GM18520 (cell line): ENCODE results near the gene ITPKC.
"Not testable (repeated sequence)": the region's sequence is repeated elsewhere in the genome, so short reads cannot be mapped to it uniquely, and the experiment has no call there.

Experiments used
- ATAC-seq: cut with Tn5 transposase; IDR thresholded peaks from one replicate; pipeline ENCODE4 v1.9.1; 2021; ENCODE audit not compliant: unreplicated experiment

Gene ITPKC

DNA sequence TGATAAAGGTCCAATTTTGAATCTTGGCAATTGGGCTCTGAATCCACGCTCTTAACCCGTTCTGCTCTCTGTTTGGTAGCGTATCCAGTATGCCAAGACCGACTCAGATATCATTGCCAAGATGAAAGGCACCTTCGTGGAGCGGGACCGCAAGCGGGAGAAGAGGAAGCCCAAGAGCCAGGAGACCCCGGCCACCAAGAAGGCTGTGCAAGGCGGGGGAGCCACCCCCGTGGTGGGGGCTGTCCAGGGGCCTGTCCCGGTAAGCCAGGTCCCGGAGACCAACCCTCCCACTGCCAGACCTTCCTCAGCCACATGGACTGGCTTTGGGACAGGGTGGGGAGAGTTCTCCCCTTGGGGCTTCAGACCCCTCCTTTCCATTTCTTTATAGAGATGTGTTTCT, 42.4 kb downstream of the ITPKC start:
- no peak for ATAC-seq

DNA sequence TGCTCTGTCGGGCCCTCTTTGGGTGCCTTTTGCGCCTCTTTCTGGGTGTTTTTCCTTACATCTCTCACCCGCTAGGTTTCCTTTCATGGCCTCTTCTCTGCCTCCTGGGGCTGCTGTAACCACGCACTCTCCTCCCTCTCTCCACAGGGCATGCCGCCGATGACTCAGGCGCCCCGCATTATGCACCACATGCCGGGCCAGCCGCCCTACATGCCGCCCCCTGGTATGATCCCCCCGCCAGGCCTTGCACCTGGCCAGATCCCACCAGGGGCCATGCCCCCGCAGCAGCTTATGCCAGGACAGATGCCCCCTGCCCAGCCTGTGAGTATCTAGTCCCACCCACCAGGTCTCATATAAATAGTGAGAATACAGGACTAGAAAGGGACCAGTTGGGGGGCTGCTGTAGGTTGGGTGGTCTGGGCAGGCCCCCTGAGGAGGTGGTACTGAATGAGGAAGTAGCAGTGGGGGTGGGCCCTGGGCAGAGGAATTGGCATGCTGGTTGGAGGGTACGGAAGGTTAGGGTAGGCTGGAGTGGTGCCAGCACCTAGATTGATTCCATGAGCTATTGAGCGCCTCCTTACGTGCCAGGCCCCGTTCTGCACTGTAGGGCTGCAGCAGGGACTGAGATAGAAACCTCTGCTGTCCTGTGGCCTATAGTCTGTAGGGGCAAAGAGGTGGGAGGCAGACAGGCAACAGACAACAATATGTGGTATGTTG, 46.0 kb downstream of the ITPKC start:
- no peak for ATAC-seq

DNA sequence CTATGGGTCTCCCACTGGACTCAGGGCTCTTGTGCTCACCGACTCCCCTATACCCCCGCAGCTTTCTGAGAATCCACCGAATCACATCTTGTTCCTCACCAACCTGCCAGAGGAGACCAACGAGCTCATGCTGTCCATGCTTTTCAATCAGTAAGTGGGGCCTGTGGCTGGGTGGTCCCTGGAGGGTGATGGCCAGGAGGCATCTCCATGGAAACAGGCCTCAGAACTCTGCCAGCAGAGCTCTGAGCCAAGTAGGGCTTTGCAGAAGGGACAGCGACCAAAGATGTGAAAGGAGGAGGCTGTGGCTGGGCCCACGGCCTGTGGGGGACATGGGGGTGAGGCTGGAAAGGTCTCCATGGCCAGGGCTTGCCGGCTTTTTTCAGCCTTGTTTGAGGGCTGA, 46.6 kb downstream of the ITPKC start:
- ATAC-seq: no peak

DNA sequence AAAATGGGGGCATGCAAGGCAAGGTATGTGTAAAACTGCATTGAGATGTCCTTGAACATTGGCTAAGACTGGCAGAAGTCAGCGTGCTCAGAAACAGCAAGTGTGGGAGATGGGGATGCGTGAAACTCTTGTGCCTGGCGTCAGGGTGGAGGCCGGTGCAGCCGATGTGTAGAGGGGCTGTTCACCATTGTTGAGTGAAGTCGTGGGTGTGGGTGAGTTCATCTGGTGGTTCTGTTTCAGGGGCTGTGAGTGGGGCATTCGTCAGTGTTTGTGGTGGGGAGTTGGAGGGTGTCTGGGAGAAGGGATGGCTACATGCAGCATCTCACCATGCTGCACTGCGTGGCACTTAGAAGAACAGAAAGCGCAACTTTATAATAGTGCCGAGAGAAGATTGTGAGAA, 47.1 kb downstream of the ITPKC start:
- ATAC-seq: no peak

DNA sequence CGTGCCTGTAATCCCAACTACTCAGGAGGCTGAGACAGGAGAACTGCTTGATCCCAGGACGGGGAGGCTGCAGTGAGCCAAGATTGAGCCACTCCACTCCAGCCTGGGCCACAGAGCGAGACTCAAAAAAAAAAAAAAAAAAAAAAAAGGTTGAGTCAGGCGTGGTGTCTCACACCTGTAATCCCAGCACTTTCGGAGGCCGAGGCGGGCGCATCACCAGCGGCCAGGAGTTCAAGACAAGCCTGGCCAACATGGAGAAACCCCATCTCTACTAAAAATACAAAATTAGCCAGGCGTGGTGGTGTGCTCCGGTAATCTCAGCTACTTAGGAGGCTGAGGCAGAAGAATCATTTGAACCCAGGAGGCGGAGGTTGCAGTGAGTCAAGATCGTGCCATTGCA, 49.5 kb downstream of the ITPKC start:
- ATAC-seq: not testable (repeated sequence)

DNA sequence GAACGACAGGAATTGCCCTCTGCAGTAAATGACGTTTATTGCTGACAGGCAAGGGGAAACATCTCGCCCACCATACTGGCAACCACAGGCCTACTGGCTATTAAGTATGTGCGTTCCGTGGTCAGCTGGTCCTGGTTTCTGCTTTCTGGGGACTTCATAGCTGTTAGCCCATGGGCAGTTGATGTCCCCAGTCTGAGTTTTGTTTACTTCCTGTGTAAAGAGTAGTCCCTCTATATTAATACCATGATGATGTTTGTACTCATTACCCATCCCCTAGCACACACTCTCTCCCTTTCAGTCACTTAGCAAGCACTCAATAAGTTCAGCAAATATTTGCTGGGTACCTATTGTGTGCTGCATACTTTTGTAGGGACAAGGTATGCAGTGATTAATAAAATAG, 52.0 kb downstream of the ITPKC start:
- no peak for ATAC-seq

DNA sequence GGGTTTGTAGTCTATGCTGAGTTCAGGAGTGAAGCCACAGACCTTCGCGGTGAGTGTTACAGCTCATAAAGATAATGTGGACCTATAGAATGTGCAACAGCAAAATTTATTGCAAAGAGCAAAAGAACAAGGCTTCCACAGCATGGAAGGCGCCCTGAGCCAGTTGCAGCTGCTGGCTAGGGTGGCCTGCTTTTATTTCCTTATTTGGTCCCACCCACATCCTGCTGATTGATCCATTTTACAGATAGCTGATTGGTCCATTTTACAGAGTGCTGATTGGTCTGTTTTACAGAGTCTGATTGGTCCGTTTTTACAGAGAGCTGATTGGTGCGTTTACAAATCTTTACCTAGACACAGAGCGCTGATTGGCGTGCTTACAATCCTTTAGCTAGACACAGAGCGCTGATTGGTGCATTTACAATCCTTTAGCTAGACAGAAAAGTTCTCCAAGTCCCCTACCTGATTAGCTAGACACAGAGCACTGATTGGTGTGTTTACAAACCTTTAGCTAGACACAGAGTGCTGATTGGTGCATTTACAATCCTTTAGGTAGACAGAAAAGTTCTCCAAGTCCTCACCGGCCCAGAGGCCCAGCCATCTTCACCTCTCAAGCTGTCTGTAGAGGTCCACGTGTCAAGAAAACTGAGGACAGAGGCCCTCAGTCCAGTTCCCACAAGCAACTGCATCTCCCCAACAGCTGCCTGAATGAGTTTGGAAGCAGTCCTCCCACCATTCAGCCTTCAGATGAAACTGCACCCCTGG, 54.4 kb downstream of the ITPKC start:
- not testable (repeated sequence) for ATAC-seq

DNA sequence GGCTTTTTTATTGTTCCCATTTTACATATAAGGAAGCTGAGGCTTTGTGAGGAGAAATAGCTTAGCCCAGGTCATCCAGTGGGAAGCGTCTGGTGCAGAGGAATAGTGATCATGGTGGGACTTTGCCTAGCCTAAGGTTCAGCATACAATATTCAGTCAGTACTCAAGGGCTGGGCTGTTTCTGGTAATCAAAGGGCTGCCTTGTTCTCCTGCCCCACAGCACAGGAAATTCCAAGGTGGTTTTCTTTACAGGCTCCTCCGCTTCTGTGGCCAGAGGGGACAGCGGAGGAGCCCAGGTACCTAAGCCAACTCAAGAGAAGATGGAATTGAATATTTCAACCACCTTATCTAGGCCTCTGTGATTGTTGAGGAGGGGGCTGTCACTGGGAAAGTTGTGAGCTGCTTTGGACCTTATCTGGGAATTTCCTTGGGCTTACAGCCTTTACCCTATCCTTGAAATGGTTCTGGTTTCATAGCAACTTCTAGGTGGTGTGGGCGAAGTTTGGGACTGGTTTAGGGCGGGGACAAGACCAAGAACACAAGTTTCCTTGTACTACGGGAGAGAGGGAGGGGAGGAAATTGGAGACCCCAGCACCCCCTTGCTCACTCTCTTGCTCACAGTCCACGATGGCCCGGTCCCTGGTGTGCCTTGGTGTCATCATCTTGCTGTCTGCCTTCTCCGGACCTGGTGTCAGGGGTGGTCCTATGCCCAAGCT, 58.2 kb downstream of the ITPKC start, which contains the start of gene MIA:
Gene MIA (plus strand): TSS at position 606 of the 716 bp plus-strand sequence. CDS start 22 bp downstream, at position 628.
- no peak for ATAC-seq

DNA sequence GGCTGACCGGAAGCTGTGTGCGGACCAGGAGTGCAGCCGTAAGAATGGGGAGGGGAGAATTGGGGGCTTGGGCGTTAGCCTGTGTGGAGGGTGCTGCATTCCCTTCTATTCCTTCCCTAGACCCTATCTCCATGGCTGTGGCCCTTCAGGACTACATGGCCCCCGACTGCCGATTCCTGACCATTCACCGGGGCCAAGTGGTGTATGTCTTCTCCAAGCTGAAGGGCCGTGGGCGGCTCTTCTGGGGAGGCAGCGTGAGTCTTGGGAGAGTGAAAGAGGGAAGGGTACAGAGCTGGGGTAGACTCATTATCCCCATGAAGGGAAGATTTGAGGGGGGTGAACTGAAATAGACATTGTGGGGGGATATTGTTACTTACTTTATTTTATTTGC, 58.7 kb downstream of the ITPKC start:
- no peak for ATAC-seq

DNA sequence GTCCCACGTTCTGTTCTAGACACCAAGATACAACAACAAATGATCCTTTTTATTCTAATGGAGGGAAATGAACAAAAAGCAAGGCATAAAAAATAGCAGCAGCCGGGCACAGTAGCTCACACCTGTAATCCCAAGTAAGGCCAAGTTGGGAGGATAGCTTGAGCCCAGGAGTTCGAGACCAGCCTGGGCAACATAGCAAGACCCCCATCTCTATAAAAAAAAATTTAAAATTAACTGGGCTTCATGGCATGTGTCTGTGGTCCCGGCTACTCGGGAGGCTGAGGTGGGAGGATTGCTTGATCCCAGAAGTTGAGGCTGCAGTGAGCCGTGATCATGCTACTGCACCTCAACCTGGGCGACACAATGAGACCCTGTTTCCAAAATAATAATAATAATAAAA, 59.5 kb downstream of the ITPKC start:
- ATAC-seq: no peak

DNA sequence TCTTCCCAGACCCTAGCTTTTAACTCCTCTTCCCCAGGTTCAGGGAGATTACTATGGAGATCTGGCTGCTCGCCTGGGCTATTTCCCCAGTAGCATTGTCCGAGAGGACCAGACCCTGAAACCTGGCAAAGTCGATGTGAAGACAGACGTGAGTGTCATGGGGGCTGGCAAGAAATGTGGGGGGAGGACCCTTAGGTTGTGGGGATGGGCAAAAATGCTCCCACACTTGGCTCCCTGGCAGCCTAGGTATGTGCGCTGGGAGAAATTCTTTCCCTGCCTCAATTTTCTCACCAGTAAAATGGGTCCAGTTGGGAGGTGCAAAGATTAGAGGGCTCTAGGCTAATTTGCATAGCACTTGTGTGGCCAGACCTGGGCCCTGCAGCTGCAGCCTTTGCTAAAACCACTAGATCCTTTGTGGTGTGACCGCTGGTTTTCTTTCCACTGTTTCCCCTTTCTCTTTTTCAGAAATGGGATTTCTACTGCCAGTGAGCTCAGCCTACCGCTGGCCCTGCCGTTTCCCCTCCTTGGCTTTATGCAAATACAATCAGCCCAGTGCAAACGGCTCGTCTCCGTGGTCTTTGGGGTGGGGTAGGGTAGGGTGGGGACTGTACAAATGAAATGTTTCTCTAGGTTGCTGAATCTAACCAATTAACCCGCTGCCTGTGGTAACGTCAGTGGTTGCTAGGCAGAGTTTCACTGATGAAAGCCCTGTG, 60.2 kb downstream of the ITPKC start:
- peak; percentile 50 for ATAC-seq

DNA sequence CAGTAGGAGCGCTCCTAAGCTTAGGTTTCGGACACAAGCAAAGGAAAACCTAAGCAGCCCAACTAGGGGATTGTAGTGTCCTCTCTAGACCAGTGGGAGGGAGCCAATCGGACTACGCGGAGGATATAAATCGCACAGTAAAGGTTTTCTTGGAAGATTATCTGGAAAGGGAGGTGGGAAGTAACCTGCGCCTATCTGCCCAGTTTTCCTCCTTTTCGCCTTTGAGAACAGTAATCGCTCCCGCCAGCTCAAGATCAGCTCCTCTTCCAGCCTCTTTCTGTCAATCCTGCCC, 60.7 kb downstream of the ITPKC start:
- no peak for ATAC-seq

DNA sequence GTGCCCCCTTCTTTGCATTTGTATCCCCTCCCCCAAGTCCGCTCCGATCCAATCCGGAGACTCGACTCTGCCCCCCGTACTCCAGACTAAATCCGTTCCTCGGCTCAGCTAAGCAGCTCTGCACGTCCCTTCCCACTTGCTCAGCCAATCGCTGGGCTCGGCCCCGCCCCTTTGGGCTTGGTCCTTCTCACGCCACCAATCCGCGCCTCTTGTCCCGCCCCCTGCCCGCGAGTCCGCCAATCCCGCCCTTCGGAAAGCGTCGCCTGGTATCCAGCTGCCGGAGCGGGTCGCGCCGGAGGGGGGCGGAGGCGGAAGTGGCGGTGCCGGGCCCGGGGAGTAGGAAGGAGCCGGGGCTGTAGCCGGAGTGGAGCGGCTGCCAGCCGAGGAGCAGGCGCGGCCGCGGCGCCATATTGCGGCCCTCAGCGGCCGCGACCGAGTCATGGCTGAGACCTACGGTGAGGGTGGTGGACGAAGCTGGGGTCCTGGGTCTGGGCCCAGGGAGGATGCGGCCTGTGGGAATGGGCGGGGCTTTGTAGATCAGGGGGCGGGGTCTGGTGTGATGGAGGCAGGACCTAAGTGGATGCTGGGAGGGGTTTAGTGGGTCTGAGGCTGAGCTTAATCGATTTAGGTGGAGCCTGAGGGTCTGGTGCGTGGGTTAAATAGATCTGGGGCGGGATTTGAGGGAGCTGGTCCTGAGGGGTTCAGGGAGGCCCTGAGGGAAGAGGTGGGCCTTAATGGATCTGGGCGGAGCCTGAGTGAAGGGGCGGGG, 61.2 kb downstream of the ITPKC start, which contains the start of gene RAB4B:
Gene RAB4B (plus strand): TSS at position 311 of the 769 bp plus-strand sequence. CDS start 129 bp downstream, at position 440.
- ATAC-seq: peak; percentile 45

DNA sequence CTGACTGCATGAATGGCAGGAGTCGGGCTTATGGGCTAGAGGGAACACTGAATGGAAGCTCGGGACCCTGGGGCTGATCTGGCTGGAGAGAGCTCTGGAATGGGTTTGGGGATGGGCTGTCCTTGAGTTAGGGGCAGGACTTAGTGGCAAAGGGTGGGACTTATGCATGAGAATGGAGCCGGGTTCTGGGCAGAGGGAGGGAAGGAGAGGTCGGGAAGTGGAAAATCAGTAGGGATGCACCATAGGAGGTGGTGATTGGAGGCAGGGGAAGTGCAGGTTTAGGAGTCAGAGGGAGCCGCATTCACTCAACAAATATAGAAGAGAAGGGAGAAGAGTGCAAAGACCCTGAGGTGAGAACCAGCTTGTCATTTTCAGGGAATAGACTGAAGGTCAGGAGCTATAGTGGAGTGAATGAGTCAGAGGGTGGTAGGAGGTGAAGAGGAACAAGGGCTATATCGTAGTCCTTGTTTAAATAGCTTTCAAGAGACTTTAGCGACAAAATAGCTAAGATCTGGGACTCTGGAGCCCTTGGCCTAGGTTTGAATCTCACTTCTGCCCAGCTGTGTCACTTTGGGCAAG, 61.9 kb downstream of the ITPKC start:
- no peak for ATAC-seq

DNA sequence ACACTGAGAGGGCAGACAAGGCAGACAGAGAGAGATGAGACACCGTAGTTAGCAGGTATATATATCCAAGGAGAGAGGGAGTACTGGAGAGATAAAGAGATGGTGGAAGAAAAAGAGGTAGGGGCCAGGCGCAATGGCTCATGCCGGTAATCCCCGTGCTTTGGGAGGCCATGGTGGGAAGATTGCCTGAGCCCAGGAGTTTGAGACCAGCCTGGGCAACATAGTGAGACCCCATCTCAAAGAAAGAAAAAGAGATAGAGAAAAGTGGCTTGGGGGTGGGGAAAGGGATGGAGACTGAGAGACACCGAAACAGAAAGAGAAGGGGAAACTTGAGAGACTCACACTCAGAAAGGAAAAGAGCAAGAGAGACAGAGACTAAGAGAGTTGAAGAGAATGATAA, 63.7 kb downstream of the ITPKC start:
- no peak for ATAC-seq

DNA sequence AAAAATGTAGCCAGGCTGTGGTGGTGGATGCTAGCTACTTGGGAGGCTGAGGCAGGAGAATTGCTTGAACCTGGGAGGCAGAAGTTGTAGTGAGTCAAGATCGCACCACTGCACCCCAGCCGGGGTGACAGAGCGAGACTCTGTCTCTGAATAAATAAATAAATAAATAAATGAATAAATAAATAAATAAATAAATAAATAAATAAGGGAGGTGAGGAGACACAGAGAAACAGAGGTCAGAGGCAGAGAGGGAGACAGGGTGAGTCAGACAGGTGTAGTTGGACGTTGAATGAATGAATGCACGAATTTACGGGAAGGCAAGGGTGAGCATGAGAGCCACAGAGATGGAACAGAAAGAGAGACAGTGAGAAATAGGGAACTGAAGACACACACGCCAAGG, 64.2 kb downstream of the ITPKC start:
- no peak for ATAC-seq

DNA sequence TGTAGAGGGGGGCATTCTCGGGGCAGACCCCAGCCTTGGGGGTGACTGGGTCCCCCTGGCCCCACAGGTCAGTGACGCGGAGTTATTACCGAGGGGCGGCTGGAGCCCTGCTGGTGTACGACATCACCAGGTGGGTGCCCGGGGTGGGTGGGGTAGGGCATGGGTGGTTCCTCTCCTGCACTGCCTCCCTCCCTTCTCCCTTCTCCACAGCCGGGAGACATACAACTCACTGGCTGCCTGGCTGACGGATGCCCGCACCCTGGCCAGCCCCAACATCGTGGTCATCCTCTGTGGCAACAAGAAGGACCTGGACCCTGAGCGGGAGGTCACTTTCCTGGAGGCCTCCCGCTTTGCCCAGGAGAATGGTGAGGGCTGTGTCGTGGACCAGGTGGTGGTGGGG, 66.8 kb downstream of the ITPKC start:
- ATAC-seq: no peak

DNA sequence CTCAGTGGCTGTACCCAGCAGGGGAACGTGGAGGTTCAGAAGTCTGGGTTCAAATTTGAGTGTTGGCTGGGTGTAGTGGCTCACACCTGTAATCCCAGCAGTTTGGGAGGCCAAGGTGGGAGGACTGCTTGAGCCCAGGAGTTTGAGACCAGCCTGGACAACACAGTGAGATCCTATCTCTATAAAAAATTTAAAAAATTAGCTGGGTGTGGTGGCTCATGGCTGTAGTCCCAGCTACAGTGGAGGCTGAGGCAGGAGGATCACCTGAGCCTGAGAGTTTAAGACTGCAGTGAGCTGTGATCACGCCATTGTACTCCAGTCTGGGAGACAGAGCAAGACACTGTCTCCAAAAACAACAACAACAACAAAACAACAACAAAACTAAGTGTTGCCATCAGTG, 67.2 kb downstream of the ITPKC start:
- ATAC-seq: not testable (repeated sequence)

DNA sequence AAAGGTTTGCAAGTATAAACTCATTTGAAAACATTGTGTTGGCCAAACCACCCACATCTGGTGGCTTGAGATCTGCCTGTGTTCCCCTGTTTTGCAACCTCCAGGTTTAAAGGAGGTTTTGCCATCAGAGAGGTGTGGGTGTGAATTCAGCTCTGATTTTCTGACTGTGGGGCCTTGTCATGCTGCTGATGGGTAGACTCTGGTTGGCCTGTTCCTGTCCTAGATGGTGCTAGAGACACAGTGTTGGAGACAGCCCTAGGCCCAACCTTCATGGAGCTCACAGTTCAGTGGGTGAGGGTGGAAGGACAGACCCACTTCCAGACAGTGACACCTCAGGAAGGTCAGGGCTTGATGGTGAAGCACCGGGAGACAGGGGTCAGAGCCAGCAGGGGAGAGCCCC, 68.6 kb downstream of the ITPKC start:
- no peak for ATAC-seq
